Measurements from ENCODE around the gene COL25A1.

The COL25A1 gene

GRCh38 chr4:109214622-109215301 is 87.7 kb downstream of the COL25A1 start:
- DNase-seq: no peak

GRCh38 chr4:109213056-109213455 is 89.4 kb downstream of the COL25A1 start:
- no peak for DNase-seq

DNA sequence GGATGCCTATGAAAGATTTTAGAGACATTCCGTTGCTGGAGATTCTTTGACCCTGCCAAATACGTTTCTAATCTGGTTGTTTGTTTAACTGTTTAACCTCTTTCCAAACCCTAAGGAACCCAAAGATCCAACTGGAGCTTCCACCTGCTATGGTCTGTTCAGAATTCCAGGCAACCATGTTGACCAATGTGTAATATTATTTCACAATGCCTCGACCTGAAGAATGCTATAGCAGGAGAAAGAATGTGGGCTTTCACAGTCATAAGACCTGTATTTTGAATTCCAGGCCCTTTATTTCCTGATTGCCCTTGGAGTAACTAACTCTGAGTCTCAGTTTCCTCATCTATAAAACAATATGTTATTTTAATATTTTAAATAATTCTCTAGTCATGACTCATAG is 90.8 kb downstream of the COL25A1 start:
- DNase-seq: no peak

DNA sequence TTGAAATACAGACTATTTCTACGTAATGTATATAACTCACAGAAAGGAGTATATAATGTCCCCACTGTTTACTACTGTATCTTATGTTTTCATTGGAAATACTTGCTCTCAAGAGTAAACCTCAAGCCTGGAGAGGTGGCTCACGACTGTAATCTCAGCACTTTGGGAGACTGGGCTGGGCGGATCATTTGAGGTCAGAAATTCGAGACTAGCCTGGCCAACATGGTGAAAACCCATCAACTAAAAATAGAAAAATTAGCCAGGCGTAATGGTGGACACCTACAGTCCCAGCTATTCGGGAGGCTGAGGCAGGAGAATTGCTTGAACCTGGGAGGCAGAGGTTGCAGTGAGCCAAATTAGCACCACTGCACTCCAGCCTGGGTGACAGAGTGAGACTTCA is 92.8 kb downstream of the COL25A1 start:
- no peak for DNase-seq

GRCh38 chr4:109207898-109208297 is 94.6 kb downstream of the COL25A1 start:
- DNase-seq: no peak

DNA sequence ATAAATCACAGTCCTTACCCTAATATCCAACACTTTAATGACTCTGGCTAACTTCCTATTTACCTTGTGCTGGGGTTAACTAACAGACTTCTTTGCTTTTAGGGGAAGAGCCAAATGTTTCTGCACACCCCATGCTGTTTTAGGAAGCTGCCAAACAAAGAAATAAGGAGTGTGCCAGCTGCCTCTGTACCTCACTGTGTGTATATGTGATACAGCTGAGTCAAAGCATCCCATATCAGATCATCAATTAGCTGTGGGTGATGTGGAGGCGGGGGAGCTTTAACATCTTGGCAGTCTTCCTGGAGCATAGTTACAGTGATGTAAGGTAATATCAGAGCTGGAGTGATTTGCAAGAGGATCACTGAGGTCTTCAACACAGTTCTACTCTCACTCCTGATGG is 95.4 kb downstream of the COL25A1 start:
- DNase-seq: no peak

- DNase-seq: no peak
These were observed 95.8 kb downstream of the COL25A1 start for GRCh38 chr4:109206620-109207019.

DNA sequence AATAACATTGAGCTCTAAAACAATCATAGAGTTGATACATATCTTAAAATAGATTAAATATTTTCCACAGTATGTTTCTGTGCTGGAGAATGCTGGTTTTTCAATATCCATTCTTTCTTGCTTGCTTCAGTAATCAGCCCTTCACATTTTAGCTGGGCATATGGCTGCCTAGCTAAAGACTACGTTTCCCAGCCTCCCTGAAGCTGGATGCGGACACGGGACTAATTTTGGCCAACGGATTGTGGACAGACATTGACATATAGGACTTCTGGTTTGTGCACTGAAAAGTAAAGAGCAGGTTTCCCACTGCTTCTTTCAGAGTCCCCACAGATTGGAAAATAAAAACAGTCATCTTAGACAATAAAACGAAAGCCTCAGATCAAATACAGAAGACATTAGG is 97.3 kb downstream of the COL25A1 start:
- no peak for DNase-seq

GRCh38 chr4:109199585-109199984 is 102.9 kb downstream of the COL25A1 start:
- DNase-seq: no peak

- no peak for DNase-seq
These were observed 106.8 kb downstream of the COL25A1 start for GRCh38 chr4:109195646-109196045.

- DNase-seq: no peak
These were observed 111.2 kb downstream of the COL25A1 start for GRCh38 chr4:109191216-109191615.

- DNase-seq: peak in 1 of 2 experiments; percentile 4
These were observed 116.0 kb downstream of the COL25A1 start for GRCh38 chr4:109186458-109186945.

DNA sequence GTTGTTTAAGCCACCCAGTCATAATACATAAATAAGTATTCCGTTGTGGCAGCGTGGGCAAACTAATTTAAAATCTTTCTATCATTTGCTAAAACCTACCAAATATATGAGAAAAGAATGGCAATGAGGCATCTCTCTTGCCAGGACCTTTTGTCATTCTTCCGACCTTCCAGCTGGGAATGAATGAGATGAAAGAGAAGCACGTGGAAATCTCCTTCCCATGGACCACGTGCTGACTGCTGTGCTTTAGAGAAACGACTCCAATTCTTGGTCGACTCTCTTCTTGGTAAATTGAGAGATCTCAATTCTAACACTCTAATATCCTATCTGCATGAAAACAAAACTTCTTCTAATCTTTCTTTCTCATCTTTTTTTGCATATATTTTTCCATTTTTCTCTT is 116.5 kb downstream of the COL25A1 start:
- no peak for DNase-seq

DNA sequence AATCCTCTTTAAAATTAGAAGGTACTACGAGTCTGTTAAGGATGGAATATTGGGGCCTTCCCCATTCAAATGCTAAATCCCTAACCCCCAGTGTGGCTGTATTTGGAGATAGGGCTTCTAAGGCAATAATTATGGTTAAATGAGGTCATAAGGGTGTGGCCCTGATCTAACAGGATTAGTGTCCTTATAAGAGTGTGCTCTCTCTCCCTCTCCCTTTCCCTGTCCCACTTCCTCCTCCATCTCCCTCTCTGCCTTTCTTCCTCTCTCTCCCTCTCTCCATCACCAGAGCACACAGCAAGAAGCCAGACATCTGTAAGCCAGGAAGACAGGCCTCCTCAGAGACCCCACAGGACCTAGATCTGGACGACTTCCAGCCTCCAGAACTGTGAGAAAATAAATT is 116.9 kb downstream of the COL25A1 start:
- DNase-seq: no peak

DNA sequence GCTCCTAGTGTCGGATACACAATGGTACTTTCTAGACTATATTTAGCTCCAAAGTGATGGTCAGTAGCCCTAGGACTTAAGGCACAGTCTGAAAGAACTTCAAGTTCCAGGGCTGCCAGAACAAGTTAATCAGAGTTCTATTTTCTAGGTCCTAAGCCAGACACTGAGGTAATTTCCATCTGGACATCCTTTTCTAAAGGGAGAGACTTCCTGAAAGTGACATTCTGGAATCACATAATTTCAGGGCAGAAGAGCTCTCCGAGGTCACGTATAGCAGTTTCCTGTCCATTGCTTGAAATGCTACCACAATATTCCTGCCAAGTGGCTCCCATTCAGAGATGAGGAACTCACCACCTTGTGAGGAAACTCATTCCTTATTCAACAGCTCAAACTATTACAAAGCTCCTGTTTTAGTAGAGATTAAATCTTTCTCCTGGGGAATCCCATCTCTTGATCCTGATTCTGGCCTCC is 117.9 kb downstream of the COL25A1 start:
- DNase-seq: no peak

DNA sequence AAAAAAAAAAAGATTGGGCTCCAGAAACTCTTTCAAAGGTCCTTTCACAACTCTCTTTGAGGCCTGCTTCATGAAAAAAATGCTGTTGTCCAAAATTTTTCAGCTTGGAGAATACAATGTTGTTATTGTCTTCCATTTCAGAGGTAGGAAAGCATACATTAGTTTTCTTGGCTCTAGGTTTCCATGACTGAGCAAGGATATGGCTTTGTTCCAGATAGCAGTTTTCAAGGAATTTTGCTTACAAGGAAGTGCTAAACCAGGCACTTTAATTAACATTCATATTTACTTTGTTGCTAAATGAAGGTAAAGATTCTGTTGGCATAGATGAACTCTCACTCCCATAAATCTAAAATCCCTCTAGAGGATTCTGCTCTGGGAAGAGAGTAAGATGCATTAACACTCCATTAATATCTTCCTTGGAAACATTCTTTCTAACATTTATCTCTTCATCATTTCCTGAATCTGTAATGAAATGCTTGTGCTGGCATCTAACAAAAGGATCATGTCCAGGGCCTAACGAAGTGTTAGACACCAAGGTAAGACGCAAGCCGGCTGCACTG is 118.4 kb downstream of the COL25A1 start:
- DNase-seq: no peak

- no peak for DNase-seq
These were observed 119.8 kb downstream of the COL25A1 start for GRCh38 chr4:109182696-109183095.

DNA sequence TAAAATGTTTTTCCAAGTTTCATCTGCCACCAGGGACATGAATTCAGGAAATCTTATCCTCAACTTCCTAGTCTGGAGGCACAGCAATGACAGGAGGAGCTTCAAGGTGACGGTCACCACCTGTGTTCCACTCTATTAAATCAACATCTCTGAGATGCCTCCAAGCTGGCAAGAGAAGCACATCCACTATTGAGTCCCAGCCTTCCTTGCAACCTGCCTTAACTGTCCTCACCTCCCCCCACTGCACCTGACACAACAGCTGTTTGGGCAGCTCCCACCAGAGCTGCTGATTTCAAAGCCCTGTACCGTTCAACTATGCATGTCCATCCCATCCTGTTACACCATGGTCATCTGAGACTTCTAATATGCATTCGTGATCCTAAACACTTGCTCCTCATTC is 123.4 kb downstream of the COL25A1 start:
- DNase-seq: no peak

- no peak for DNase-seq
These were observed 125.2 kb downstream of the COL25A1 start for GRCh38 chr4:109177096-109177810.

DNA sequence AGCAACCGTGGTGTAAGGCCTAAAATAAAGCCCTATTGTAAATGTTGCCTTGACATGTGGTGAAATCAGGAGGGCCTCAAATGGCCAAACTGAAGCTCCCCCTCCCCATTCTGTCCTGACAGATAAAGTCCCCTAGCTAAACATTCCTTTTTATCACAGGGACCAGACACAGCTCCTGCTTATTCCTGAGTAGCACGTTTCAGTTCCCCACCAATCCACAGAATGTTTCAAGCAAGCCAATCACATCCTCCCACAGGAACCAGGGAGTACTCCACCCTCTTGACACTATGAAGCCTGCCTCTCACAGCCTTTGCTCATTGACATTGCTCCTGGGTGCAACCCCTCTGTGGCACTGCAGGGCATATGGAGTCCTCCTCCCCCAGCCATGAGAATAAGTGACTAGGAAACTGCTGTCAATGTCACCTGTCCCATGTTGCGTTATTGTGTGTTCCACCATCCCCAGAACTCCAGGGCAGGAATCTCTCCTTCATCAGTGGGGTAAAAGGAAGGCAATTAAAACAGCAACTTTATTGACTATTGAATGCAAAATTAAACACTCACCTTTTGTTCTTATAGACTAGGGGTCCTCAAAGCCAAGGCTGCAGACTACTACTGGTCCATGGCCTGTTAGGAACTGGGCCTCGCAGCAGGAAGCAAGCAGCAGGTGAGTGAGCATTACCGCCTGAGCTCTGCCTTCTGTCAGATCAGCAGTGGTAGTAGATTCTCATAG is 128.1 kb downstream of the COL25A1 start:
- DNase-seq: no peak

- no peak for DNase-seq
These were observed 130.2 kb downstream of the COL25A1 start for GRCh38 chr4:109172301-109172700.

DNA sequence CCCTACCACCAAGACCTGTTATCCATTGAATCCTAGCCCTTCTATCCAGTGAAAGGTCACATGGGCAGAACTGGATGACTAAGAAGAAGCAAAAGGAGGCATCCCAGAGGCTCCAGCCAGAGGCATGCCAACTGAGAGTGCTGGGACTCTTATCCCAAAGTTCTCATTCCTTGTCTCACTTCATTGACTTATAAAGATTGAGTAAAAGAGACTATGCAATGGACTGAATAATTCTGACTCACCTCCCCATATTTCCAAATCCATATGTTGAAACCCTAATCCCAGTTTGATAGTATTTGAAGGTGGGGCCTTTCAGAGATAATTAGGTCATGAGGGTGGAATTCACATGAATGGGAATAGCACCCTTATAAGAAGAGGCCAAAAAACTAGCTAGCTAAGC is 131.4 kb downstream of the COL25A1 start:
- no peak for DNase-seq

GRCh38 chr4:109169170-109169569 is 133.3 kb downstream of the COL25A1 start:
- DNase-seq: no peak

Measured in NCI-H1930 (cell line).